H1 (cell line): ENCODE results near the gene UPF2. TPM values are rescaled to one million over a fixed set of nuclear protein-coding genes. Genes with fewer than 3 reads are reported as not detected.

Source experiments
- CTCF ChIA-PET: fragments of 300-600 bp; sonication (Branson Sonifier 250); formaldehyde crosslinking; loops from one replicate; lab custom pipeline; 2021; ENCODE audit not compliant: partially characterized antibody; lab: Charles Lee
- POLR2A ChIA-PET: fragments of 300-600 bp; sonication (Branson Sonifier 250); formaldehyde crosslinking; loops from one replicate; lab custom pipeline; 2021; ENCODE audit warnings: inconsistent platforms; ENCODE audit not compliant: partially characterized antibody; lab: Charles Lee
- DNase-seq, 2 experiments: peaks; one replicate each; pipeline versions ENCODE4 v3.0.0 to v3.0.0-alpha.2; 2010 to 2022; ENCODE audit warnings: low spot score in 2 of 2, low read depth in 1 of 2, mixed read lengths in 1 of 2
- FAIRE-seq: peaks from 2 replicates; lab custom pipeline; 2011; peaks lifted over from hg19 to GRCh38; lab: Jason Lieb, UNC
- H2AFZ ChIP-seq: 2 replicates; pipeline ENCODE4 v1.8.1; 2012; ENCODE audit warnings: low read length, inconsistent platforms
- H2AK5ac ChIP-seq: 2 replicates; pipeline ENCODE4 v1.6.1; 2013; ENCODE audit warnings: low read depth, low read length
- H2BK120ac ChIP-seq: replicated peaks from 2 replicates; pipeline ENCODE3; 2013; ENCODE audit warnings: low read depth, low read length, inconsistent platforms
- H2BK12ac ChIP-seq: 2 replicates; pipeline ENCODE4 v1.6.1; 2013; ENCODE audit warnings: low read depth, low read length
- H2BK15ac ChIP-seq: 2 replicates; pipeline ENCODE4 v1.6.1; 2013; ENCODE audit warnings: low read length
- H2BK20ac ChIP-seq: 2 replicates; pipeline ENCODE4 v1.6.1; 2013; ENCODE audit warnings: low read length
- H2BK5ac ChIP-seq: 2 replicates; pipeline ENCODE4 v1.6.1; 2013; ENCODE audit warnings: low read depth, low read length
- H3K14ac ChIP-seq: 2 replicates; pipeline ENCODE4 v1.6.1; 2013; ENCODE audit warnings: inconsistent platforms; ENCODE audit not compliant: insufficient read length
- H3K18ac ChIP-seq: 2 replicates; pipeline ENCODE4 v1.6.1; 2013; ENCODE audit warnings: low read length; ENCODE audit errors: extremely low read depth
- H3K23ac ChIP-seq: 2 replicates; pipeline ENCODE4 v1.6.1; 2013; ENCODE audit warnings: inconsistent platforms; ENCODE audit not compliant: insufficient read length
- H3K23me2 ChIP-seq: 2 replicates; pipeline ENCODE4 v1.6.1; 2013; ENCODE audit warnings: low read depth, low read length
- H3K27ac ChIP-seq: 2 replicates; pipeline ENCODE4 v1.6.1; 2011; ENCODE audit warnings: low read depth, low read length, inconsistent platforms
- H3K27me3 ChIP-seq, 4 experiments: replicated peaks in 1 of 4; 1 replicate in 1 of 4; 2 replicates in 3 of 4; pipeline versions ENCODE4 v1.6.1 to v1.8.1; 2011 to 2013; ENCODE audit warnings: low read length in 3 of 4, mild to moderate bottlenecking in 3 of 4, inconsistent platforms in 2 of 4, mixed read lengths in 2 of 4, moderate library complexity in 1 of 4; ENCODE audit not compliant: control insufficient read depth in 3 of 4, insufficient read depth in 3 of 4; ENCODE audit errors: extremely low read depth in 1 of 4
- H3K36me3 ChIP-seq, 4 experiments: 2 replicates each; pipeline versions ENCODE4 v1.6.1 to v1.8.1; 2011 to 2013; ENCODE audit warnings: mild to moderate bottlenecking in 4 of 4, low read length in 3 of 4, moderate library complexity in 2 of 4, control low read depth in 1 of 4, inconsistent platforms in 1 of 4; ENCODE audit not compliant: insufficient read depth in 4 of 4, control insufficient read depth in 2 of 4
- H3K4ac ChIP-seq: replicated peaks from 2 replicates; pipeline ENCODE3; 2013; ENCODE audit warnings: low read length, low read depth, mixed read lengths, inconsistent platforms; ENCODE audit not compliant: insufficient read length
- H3K4me1 ChIP-seq, 4 experiments: replicated peaks in 1 of 4; 1 replicate in 1 of 4; 2 replicates in 3 of 4; pipeline versions ENCODE4 v1.6.1 to v1.8.1; 2011 to 2013; ENCODE audit warnings: low read length in 3 of 4, inconsistent platforms in 2 of 4, mixed read lengths in 1 of 4; ENCODE audit not compliant: insufficient read depth in 4 of 4, control insufficient read depth in 3 of 4
- H3K4me2 ChIP-seq, 2 experiments: 2 replicates each; pipeline versions ENCODE4 v1.6.1 to v1.8.1; 2011 to 2013; ENCODE audit warnings: low read depth in 2 of 2, low read length in 2 of 2, control low read depth in 1 of 2, inconsistent platforms in 1 of 2, mild to moderate bottlenecking in 1 of 2; ENCODE audit not compliant: insufficient read depth in 1 of 2
- H3K4me3 ChIP-seq, 4 experiments: fragments of 200-600, 300-600 bp in 1 of 4; sonication (generic), shearing (Covaris generic), sonication (Bioruptor Twin) in 1 of 4; 2 replicates each; pipeline versions ENCODE4 v1.5.1 to v1.8.1; 2011 to 2016; ENCODE audit warnings: low read length in 4 of 4, low read depth in 3 of 4, control low read depth in 2 of 4, inconsistent platforms in 2 of 4, mild to moderate bottlenecking in 2 of 4, mixed read lengths in 1 of 4, moderate library complexity in 1 of 4; ENCODE audit not compliant: insufficient read depth in 2 of 4; ENCODE audit errors: extremely low read depth in 1 of 4
- H3K56ac ChIP-seq: replicated peaks from 2 replicates; pipeline ENCODE3; 2013; ENCODE audit warnings: low read depth, mild to moderate bottlenecking, mixed read lengths, low read length, inconsistent platforms; ENCODE audit not compliant: insufficient read length
- H3K79me1 ChIP-seq: 2 replicates; pipeline ENCODE4 v1.6.1; 2013; ENCODE audit warnings: low read depth, low read length, control low read depth
- H3K79me2 ChIP-seq, 2 experiments: 2 replicates each; pipeline versions ENCODE4 v1.6.1 to v1.8.1; 2012 to 2013; ENCODE audit warnings: low read length in 2 of 2, mild to moderate bottlenecking in 2 of 2, inconsistent platforms in 1 of 2; ENCODE audit not compliant: insufficient read depth in 2 of 2, control insufficient read depth in 1 of 2
- H3K9ac ChIP-seq, 4 experiments: replicated peaks in 1 of 4; 1 replicate in 1 of 4; 2 replicates in 3 of 4; pipeline versions ENCODE4 v1.6.1 to v1.8.1; 2011 to 2013; ENCODE audit warnings: low read depth in 3 of 4, low read length in 3 of 4, control low read depth in 2 of 4, mild to moderate bottlenecking in 2 of 4, moderate library complexity in 2 of 4, inconsistent platforms in 1 of 4; ENCODE audit errors: extremely low read depth in 1 of 4
- H3K9me3 ChIP-seq, 2 experiments: 2 replicates each; pipeline versions ENCODE4 v1.6.1 to v1.8.1; 2012 to 2013; ENCODE audit warnings: mild to moderate bottlenecking in 2 of 2, moderate library complexity in 2 of 2, control low read depth in 1 of 2, inconsistent platforms in 1 of 2, low read depth in 1 of 2, low read length in 1 of 2, mixed read lengths in 1 of 2; ENCODE audit not compliant: insufficient read depth in 2 of 2
- H4K20me1 ChIP-seq, 2 experiments: replicated peaks in 1 of 2; 2 replicates each; pipeline versions ENCODE3 to v1.8.1; 2011 to 2013; ENCODE audit warnings: inconsistent platforms in 2 of 2, low read length in 2 of 2, mild to moderate bottlenecking in 1 of 2; ENCODE audit not compliant: insufficient read depth in 2 of 2, control insufficient read depth in 1 of 2
- H4K5ac ChIP-seq: 2 replicates; pipeline ENCODE4 v1.6.1; 2013; ENCODE audit warnings: low read length, low read depth, mixed read lengths, inconsistent platforms; ENCODE audit not compliant: insufficient read length
- H4K8ac ChIP-seq: 2 replicates; pipeline ENCODE4 v1.8.0; 2013; ENCODE audit warnings: mild to moderate bottlenecking, moderate library complexity, low read length, inconsistent platforms; ENCODE audit not compliant: insufficient read depth; ENCODE audit errors: extremely low read depth
- H4K91ac ChIP-seq: replicated peaks from 2 replicates; pipeline ENCODE3; 2013; ENCODE audit warnings: low read length, mixed read lengths, inconsistent platforms; ENCODE audit not compliant: insufficient read length
- ASH2L ChIP-seq: fragments of 200-600, 300-600 bp; sonication (generic); IDR thresholded peaks from one replicate; pipeline ENCODE4 v1.7.1; 2017; ENCODE audit warnings: low read length
- JUND ChIP-seq: IDR thresholded peaks from 2 replicates; pipeline ENCODE4 v1.6.1; 2011; ENCODE audit warnings: mild to moderate bottlenecking, improper control_type of control experiment, low read length
- SIX5 ChIP-seq: IDR thresholded peaks from 2 replicates; pipeline ENCODE4 v1.6.1; 2011; ENCODE audit warnings: mild to moderate bottlenecking, low read depth, low read length
- SP4 ChIP-seq: IDR thresholded peaks from 2 replicates; pipeline ENCODE4 v1.6.1; 2012; ENCODE audit warnings: low read length, inconsistent platforms
- SUZ12 ChIP-seq: fragments of 200-600 bp; sonication (generic); IDR thresholded peaks from 2 replicates; pipeline ENCODE4 v1.6.1; 2012; ENCODE audit warnings: mild to moderate bottlenecking, inconsistent platforms, low read length, moderate library complexity, mixed read lengths
- TCF12 ChIP-seq: IDR thresholded peaks from 2 replicates; pipeline ENCODE4 v1.6.1; 2011; ENCODE audit warnings: low read depth, mild to moderate bottlenecking, low read length
- WGBS, 2 experiments: shearing (Covaris generic) in 1 of 2; methylation state at CpG; one replicate each; pipeline versions ENCODE4 v1.1.6 to v1.1.7; 2013 to 2015; ENCODE audit warnings: low lambda C conversion rate in 2 of 2, mixed read lengths in 2 of 2, inconsistent platforms in 1 of 2, low coverage in 1 of 2, missing lambda C conversion rate in 1 of 2; ENCODE audit not compliant: insufficient replicate concordance in 2 of 2, insufficient coverage in 1 of 2, insufficient read length in 1 of 2; ENCODE audit errors: extremely low coverage in 1 of 2, missing lambda C conversion rate in 1 of 2; 5-methylcytosine and 5-hydroxymethylcytosine counted together
- polyA plus RNA-seq, 7 experiments: library from polyadenylated mRNA; depleted of rRNA in 3 of 7; stranded (reverse) in 5 of 7; unstranded in 2 of 7; fragments of >200 nt in 5 of 7; fragments of 200-250 nt in 2 of 7; gene quantifications; 1 replicate in 5 of 7; 2 replicates in 1 of 7; 4 replicates in 1 of 7; pipeline versions ENCODE4 v1.2.1 to v1.2.3, GENCODE V29; 2011 to 2013; ENCODE audit warnings: missing spikeins in 2 of 7, mixed read lengths in 2 of 7
- total RNA-seq: library from RNA; stranded (reverse); fragmentation: NEBNext Ultra II Directional; extraction: Animal tissue kit (Norgen Biotek cat#: 25700); gene quantifications from 2 replicates; pipeline ENCODE4 v1.2.1, GENCODE V29; 2021

The UPF2 gene
- total and polyA plus RNA-seq, 2 of the 8 experiments (the other 6 are each of a cell fraction or from before 2014, with no cell fraction given) = 6.2 to 32.8 TPM

DNA sequence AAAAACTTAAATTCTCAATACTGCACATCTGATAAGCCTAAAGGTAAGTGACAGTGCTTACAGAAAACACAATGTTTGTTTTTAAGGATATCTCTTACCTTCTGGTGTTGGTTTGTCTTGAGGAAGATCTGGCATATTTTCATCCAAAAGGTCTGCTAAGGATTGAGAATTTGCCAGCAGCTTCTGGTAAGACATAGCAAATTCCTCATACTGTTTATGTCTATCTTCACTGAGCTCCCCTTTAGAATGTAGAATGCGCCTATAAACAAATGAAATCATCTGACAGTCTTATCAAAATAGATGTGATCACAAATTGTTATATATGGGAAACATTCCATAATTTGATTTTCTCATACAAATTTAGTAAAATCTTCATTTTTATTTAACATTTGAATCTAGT, 28.7 kb downstream of the UPF2 start:
- Histone ChIP-seq H3K9ac (no peak overlapping the region), H3K4me3 (no peak overlapping the region), H3K27ac (no peak overlapping the region), H4K20me1 (peaks cover 0 to 2% of the 10 kb centered on the region in 2 experiments), H4K5ac (no peak overlapping the region), H3K4me2 (no peak overlapping the region), H3K23me2 (no peaks in the 10 kb centered on the region), H2BK15ac (no peak overlapping the region), H2BK20ac (no peak overlapping the region), H4K91ac (no peak overlapping the region), H2AFZ (no peak overlapping the region), H4K8ac (no peak overlapping the region), H3K79me1 (no peaks in the 10 kb centered on the region), H3K18ac (no peak overlapping the region), H3K4me1 (no peaks in the 10 kb centered on the region), H3K14ac (no peak overlapping the region), H3K4ac (no peak overlapping the region), H2AK5ac (no peak overlapping the region), H3K9me3 (no peaks in the 10 kb centered on the region), H3K23ac (no peak overlapping the region), H2BK12ac (no peak overlapping the region), H3K36me3 (peaks cover 0 to 32% (median 15%) of the 10 kb centered on the region in 4 experiments; a peak in 4 of 8 replicates), H3K56ac (no peak overlapping the region), H2BK5ac (no peak overlapping the region), H3K79me2 (peaks cover 0 to 27% of the 10 kb centered on the region in 2 experiments; a peak in 2 of 4 replicates), H3K27me3 (no peaks in the 10 kb centered on the region), H2BK120ac (no peak overlapping the region)
- WGBS, 2 experiments = 82% methylated on average over 1 of the region's 1 CpG; no CpG with 5 or more reads in 1 of the 2 experiments
- FAIRE-seq (no peak), DNase-seq (no peak)
- CTCF ChIA-PET = no interaction called here
- no peak for TF ChIP-seq ASH2L
- TF ChIP-seq SP4 = no peak
- TF ChIP-seq TCF12 = no peak
- no peak for TF ChIP-seq JUND
- no peak for TF ChIP-seq SUZ12
- no peak for TF ChIP-seq SIX5
- POLR2A ChIA-PET = no interaction called here
